SU-DHL-6 (cell line): Measurements from ENCODE around the gene PLCL1.

Experiments used
- CTCF ChIP-seq: fragments of 200-600 bp; sonication (generic); IDR thresholded peaks from one replicate; pipeline ENCODE4 v1.5.1; 2017; ENCODE audit warnings: antibody characterized with exemption, mild to moderate bottlenecking, low read length, moderate library complexity; ENCODE audit not compliant: insufficient read depth, poor library complexity, severe bottlenecking
- EZH2phosphoT487 ChIP-seq: fragments of 200-600 bp; sonication (generic), shearing (Covaris generic); conservative IDR thresholded peaks from 2 replicates; pipeline ENCODE4 v1.6.1; 2018; ENCODE audit warnings: mild to moderate bottlenecking, antibody characterized with exemption, low read length, moderate library complexity, mixed read lengths

GRCh38 chr2:197869501-197870111, 65.2 kb downstream of the PLCL1 start:
- TF ChIP-seq EZH2phosphoT487 (no peak), CTCF (no peak)
